HG03457 (cell line): ENCODE data around the gene ZNF286A.
"Not testable (repeated sequence)": the region's sequence is repeated elsewhere in the genome, so short reads cannot be mapped to it uniquely, and the experiment has no call there.

Experiments
- ATAC-seq: cut with Tn5 transposase; IDR thresholded peaks from one replicate; pipeline ENCODE4 v1.9.1; 2021; ENCODE audit warnings: moderate number of reproducible peaks; ENCODE audit not compliant: unreplicated experiment

Gene ZNF286A

DNA sequence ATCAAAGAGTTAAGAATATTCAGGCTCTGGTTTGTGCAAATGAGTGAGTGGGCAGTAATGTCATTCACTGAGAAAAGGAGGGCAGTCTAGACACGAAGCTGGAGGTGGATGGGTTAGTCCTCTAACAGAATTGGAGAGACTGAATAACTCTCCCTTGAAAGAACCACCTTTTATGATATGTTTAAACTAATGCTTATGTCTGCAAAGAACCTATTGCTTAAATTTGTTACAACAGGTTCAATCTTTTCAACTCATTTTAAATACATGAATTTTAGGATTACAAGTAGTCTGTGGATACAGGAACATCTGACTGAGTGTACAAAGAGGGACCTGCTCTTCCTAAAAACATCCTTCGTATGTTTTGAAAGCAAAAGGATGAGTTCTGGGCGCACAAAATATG, 585 bp upstream of the ZNF286A start:
- ATAC-seq: not testable (repeated sequence)

DNA sequence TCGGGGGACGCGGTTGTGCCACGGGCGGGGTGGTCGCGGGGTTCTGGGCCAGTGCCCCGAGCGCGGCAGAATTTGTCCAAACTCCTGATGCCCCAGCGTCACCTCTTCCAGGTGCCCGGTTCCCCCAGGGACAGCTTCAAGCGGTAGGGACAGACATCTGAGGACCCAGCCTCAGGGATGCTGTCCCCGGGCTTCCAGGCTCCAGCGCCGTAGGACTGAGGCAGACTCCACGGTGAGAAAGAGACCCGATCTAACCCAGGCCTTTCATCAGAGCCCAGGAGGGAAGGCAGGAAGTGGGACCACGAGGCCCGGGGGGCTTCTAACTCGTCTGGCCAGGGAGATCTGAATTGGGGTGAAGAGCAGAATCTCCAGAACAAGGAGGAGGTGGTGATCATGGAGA, 385 bp downstream of the ZNF286A start:
- not testable (repeated sequence) for ATAC-seq

DNA sequence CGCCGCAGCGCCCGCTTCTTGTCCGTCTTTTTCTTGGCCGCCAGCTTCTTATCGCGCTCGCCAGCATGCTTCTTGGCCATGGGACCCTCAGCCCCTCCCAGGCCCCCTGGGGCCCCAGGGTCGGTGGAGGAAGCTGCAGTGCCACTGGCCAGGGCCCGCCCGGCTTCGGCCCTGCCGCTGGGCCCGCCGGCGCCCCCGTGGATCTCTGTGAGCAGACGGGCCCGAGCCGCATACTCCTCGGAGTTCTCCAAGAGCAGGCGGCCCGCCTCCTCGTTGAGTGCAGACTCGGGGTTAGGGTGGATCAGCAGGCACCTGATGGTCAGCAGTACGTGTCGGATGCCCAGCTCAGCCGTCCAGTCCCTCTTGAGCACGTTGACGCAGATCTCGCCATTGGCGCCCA, 4.7 kb downstream of the ZNF286A start:
- not testable (repeated sequence) for ATAC-seq

DNA sequence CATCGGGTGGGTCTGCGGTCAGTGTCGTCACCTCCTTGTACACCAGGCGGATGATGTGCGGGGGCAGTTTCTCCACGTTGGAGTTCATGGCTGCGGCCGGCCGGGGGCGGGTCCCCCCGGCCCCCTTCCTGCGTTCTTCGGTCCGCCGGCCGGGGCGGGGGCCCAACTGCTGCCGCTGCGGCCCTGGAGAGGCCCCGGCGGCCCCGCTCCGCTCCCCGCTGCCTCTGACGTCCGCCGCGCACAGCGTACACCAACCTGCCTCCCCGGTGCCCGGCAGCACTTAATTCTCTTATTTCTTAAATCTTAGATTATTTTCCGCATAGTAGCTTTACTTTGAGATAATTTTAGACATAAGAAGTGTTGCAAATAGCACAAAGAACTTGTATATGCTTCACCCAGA, 5.3 kb downstream of the ZNF286A start:
- not testable (repeated sequence) for ATAC-seq

DNA sequence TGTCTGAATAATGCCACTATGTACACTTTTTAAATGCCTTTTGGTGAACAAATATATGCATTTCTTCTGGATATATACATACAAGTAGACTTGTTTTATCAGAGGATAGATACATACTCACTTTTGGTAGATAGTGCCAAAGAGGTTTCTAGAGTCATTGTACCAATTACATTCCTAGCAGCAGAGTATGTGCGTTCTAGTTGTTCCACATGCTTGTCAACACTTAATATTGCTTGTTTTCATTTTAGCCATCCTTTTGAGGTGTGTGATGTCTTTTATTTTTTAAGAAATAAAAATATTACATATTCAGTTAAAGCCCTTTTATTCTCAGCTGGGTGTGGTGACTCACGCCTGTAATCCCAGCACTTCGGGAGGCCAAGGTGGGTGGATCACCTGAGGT, 9.3 kb downstream of the ZNF286A start:
- ATAC-seq: not testable (repeated sequence)

DNA sequence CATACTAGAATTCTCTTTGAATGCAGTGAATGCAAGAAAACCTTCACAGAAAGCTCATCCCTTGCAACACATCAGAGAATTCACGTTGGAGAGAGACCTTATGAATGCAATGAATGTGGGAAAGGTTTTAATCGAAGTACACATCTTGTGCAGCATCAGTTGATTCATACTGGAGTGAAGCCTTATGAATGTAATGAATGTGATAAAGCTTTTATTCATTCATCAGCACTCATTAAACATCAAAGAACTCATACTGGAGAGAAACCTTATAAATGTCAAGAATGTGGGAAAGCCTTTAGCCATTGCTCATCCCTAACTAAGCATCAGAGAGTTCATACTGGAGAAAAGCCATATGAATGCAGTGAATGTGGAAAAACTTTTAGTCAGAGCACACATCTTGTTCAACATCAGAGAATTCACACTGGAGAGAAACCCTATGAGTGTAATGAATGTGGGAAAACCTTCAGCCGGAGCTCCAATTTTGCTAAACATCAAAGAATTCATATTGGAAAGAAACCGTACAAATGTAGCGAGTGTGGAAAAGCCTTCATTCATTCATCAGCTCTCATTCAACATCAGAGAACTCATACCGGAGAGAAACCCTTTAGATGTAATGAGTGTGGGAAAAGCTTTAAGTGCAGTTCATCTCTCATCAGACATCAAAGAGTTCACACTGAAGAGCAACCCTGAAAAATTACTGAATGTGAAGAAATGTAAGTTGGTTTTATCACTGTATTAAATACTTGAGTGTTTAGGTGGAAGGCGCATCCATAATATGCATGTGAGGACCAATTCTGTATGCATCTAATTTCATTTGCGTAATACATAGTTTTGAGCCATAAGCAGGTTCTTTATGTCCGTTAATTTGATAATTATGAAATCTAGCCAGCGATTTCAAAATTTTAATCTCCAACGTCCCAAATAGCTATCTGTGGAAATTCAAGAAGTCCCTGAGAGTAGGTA, 17.3 kb downstream of the ZNF286A start:
- not testable (repeated sequence) for ATAC-seq

DNA sequence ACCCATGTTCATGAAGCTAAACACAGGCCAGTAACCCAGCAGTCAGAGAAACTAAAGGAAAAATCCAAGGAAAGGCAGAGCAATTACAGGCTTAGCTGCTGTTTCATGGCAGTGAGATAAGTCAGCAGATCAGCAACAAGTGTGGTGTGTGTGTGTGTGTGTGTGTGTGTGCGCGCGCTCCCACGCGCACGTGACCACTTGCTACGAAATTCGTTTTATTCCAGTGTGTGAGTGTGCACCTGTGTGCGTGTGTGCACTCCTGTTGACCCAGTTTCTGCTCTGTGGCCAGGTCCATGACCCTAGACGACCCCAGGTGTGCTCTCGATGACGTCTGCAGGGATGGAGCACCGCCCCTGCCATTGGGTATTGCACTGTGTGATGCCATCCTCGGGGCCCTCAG, 31.0 kb downstream of the ZNF286A start:
- ATAC-seq: not testable (repeated sequence)

DNA sequence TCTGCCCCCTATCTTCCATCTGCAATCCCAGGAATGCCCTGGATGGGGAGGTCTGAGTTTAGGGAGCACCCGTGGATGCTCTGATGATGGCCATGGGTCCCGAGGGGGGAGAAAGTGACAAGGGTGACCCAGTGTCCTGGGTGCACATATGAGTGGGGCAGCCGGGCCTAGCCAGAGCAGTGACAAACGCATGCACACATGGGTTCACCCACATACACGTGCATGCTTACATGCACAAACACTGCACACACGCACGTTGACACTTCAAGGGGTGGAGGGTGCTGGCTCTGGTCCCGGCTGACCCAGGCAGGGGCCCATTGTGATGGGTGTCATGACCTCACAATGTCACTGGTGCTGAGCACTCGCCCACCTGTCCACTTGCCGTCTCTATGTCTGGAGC, 32.3 kb downstream of the ZNF286A start, which contains the start of gene TBC1D26:
TSS of gene TBC1D26 (plus strand) at position 384 of the 400 bp plus-strand sequence. CDS start 3,066 bp downstream, outside the sequence.
- ATAC-seq: not testable (repeated sequence)

DNA sequence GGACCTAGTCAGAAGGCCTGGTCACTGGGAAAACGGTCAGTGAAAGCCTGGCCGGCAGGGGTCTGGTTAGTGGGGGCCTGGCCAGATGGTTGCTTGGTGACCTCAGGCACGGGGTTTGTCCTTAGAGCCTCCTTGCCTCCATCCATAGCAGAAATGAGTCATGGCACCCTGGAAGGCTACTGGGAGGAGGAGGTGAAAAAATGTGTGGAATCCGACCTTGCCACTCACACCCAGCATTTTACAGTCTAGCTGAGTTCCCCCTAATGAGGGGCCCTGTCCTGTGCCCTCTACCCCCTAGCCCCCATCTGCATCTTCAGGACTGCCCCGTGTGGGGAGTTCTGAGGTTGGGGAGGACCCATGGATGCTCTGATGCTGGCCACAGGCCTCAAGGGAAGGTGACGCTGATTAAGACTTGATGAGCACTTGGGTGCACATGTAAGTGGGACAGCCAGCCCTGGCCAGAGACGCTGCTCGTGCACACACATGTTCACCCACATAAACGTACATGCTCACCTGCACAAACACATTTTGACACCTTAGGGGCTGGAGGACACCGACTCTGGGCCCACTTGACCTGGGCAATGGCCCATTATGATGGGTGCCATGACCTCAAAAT, 33.7 kb downstream of the ZNF286A start:
- not testable (repeated sequence) for ATAC-seq

DNA sequence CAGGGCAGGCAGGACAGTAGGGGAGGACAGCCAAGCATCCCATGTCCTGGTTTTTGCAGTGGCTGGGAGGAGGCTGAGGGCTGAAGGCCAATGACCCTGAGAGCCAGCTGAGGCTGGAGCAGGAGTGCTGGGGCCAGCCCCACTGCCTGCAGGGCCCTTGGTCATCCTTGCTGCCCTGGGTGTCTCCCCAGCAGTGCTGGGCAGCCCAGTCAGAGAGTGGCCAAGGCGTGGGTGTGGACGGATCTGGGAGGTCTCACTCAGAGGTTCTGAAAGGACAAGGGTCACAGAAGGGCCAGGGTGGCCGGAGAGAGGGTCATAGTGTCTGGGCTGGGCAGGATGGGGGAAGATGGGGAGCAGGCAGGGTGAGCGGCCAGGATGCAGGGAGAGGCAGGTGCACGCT, 37.0 kb downstream of the ZNF286A start:
- ATAC-seq: not testable (repeated sequence)

DNA sequence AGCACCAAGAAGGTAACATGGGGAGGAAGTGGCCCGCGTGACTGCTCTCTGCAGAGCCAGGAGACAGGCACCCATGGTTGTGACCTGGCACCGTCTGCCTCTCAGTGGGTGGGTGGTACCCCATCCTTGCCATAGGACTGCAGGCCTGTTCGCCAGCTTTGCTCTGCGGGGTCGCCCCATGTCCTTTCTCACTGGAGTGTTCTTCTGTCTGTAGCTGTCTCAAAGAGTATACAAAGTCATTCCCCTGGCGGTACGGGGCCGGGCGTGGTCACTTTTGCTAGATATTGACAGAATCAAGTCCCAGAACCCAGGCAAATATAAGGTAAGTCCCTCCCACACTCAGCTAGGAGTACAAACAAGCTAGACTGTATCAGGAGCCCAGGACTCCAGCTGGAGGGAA, 38.5 kb downstream of the ZNF286A start:
- ATAC-seq: no peak

DNA sequence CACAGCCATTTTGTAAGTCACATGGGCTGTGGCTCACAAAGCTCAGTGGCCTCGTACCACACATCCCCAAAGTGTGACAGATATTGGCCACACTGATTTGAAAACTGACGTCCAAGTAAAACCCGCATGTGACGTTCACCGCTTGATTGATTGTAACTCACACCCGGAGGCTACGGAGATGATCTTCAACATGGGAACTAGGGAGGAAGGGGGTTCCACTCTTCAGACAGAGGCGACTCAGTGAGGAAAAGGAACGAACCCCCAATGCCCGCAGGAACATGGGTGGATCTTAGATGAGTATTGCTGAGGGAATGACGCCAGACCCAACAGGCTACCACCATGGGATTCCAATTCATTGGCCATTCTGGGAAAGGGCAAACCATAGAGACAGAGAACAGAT, 39.7 kb downstream of the ZNF286A start:
- not testable (repeated sequence) for ATAC-seq

DNA sequence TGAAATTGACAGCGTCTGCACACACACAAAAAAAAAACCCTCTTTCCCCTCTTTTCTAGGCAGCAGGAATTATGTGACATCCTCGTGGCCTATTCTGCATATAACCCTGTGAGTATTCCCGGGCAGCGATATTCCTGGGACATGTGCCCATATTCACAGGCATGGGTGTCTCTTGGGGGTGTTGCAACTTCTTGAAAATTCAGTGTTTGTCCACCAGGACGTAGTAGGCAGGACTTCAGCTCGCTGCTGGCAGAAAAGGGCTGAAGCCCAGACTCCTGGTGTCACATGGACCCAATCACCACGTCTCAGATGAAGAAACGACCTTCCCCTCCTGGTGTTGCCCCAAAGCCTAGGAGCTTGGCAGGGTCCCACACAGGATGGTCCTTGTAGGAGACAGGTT, 40.5 kb downstream of the ZNF286A start:
- ATAC-seq: not testable (repeated sequence)

DNA sequence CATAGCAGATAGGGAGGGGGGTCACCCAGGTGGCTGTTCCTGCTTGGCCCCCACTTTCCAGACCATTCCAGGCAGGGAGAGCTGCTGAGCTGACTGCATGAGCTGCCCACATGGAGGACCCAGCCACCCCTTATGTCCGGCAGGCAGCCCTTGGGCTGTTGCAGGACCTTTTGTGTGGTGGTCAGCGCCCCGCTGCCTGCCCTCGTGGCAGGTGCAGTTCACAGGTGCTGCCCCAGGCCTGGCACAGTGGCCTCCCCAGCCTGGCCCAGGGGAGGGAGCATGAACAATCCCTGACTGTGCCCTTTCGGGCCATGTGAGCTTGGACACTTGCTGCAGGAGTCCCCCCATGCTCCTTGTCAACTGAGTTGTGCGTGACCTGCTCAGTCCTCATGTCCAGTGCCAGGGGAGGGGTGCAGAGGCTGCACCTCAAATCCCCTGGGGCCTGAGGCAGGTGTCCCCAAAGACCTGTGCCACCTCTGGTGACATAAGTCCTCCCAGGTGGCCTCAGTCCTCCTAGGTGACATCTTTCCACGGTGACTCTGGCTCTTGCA, 41.1 kb downstream of the ZNF286A start:
- ATAC-seq: no peak

DNA sequence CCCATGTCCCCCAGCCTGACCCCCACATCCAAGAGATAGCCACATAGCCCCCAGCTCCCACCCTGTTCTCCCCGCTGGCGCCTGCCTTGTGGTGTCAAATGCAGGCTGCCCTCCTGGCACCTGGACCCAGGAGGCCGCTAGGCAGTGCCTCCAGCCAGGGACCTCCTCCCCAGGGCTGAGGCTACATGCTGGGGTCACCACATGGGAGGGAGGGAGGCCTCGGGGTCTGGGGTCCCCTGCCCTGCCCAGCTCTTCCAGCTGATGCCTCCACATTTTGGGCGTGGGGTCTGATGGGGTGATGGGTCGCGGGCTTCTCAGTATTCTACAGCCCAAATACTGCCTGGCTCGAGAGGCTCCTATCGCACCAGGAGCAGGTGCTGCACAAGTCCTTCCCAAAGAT, 42.1 kb downstream of the ZNF286A start:
- no peak for ATAC-seq

DNA sequence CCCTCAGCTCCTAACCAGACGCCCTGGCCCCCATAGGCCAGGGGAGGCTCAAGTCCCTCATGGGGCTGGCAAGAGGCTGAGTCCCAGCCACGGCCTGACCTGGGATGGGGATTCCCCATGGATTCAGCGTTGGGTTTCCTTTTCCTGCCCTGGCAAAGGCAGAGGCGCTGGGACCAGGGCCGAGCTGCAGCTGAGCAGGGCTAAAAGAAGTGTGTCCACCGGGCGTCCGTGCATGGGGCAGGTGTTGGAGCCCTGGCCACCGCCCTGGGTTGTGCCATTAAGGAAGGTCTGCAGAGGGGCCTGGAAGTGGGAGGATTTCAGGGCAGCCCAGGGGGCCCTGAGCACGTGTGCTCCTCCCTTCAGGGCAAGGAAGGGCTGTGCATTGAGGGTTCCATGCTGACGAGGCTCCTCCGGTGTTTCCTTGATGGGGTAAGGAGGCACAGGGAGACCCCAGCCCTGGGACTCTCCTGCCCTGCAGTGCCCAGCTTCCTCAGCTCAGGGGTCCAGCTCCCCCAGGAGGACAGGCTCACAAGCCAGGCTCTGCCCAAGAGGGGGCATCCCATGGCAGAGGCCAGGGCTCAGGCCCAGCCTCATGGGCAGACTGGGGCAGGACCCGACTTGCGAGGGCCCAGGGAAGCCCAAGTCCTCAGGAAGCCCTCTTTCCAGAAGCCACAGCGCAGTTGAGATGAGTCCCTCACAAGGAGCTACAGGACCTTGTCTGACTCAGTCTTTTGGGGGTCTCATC, 42.7 kb downstream of the ZNF286A start:
- no peak for ATAC-seq

DNA sequence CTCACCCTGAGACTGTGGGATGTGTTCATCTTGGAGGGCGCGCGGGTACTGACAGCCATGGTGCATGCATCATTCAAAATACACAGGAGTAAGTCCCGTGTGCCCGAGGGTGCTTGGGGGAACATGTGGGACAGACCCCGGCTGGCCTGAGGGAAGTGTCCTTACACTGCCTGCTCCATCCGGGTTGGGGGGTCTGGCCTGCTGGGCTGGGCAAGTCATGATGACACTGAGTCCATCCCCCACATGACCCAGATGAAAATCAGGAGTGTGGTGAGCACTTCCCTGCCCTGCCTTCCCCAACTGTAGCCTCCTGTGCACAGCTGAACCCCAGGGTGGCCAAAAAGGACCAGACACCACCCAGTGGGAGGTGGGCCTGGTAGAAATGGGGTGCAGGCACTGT, 43.4 kb downstream of the ZNF286A start:
- ATAC-seq: no peak

DNA sequence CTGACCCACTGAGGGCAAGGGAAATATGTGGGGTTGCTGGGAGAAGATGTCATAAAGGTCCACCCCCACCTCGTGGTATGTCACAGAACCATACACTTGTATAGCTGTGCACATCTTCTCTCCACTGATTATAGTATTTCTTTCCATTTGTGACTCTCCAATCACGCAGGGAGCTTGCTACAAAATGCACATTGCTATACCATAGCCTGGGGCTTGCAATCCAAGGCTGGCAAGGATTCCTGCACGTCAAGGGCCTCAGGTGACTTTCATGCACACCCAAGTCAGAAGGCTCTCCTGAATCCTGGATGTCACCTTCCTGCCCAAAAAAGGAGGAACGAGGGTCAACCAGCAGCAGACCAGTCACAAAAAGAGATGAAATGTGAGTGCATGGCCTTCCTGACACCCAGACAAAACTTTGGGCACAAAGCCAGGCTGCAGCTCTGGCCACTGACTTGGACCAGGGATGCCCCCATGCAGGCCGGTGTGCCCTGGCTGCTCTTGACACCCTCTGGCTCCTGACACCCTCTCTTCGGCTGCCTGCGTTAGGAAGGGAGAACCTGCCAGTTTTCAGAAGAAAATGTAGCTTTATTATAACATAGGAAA, 44.6 kb downstream of the ZNF286A start:
- ATAC-seq: no peak

DNA sequence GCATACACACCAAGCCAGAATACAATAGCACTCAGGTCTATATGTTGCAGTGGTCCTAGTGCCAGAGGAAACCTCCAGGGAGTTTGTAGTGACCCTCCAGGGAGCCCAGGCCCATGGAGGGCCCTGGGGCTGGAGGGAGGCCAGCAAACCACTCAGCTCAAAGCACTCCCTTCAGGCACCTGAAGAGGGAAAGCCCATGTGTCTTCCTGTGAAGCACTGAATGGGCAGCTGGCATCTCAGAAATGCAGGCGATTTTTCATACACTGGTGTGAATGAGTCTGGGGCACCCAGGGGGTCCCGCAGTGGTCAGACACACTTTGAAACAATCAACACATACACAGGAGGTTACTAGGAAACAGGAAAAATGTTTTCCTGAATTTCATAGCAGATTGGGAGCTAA, 45.3 kb downstream of the ZNF286A start:
- ATAC-seq: no peak

DNA sequence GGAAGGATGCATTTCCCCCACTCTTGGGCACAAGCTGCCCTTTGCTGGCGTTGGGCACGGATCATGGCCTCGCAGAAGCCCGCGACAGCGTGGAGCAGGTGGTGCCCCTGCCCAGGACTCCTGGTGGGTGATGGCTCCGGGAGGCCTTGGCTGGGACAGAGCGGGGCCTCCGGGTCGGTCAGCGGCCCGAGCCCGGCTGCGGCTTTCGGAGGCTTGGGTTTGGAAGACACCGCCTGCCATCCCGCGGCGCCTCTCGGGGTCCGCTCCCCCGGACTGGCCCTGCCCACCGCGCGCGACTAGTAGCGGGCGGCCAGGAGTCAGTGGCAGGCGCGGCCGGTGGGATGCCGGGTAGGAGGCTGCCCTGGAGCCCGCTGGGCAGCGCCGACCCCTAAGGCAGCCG, 49.9 kb downstream of the ZNF286A start:
- ATAC-seq: not testable (repeated sequence)
